ENCODE data around the gene FOXN4. TPM values are rescaled to one million over a fixed set of nuclear protein-coding genes. Genes with fewer than 3 reads are reported as not detected.
"Not testable (repeated sequence)": the region's sequence is repeated elsewhere in the genome, so short reads cannot be mapped to it uniquely, and the experiment has no call there.

The FOXN4 gene
- total RNA-seq: not detected in 2 replicates

GRCh38 chr12:109308534-109309380 is at the start of gene FOXN4:
Gene FOXN4 (minus strand): TSS chr12:109309284. CDS start chr12:109308321, 963 bp downstream.
- DNase-seq: no peak

- DNase-seq: peak; percentile 51
Observed at GRCh38 chr12:109358154-109358869, 49.2 kb upstream of the FOXN4 start.

- no peak for DNase-seq
Observed at GRCh38 chr12:109357032-109357431, 47.9 kb upstream of the FOXN4 start.

- no peak for DNase-seq
Observed at GRCh38 chr12:109356577-109356976, 47.5 kb upstream of the FOXN4 start.

- no peak for DNase-seq
Observed at GRCh38 chr12:109352184-109352583, 43.1 kb upstream of the FOXN4 start.

GRCh38 chr12:109347589-109347988 is 38.5 kb upstream of the FOXN4 start, which contains the start of gene MYO1H:
Gene MYO1H (plus strand): TSS chr12:109347900. CDS start chr12:109347961, 61 bp downstream.
- no peak for DNase-seq

GRCh38 chr12:109346920-109347319 is 37.8 kb upstream of the FOXN4 start:
- DNase-seq: no peak

- DNase-seq: no peak
Observed at GRCh38 chr12:109345428-109345827, 36.3 kb upstream of the FOXN4 start.

- no peak for DNase-seq
Observed at GRCh38 chr12:109343677-109344076, 34.6 kb upstream of the FOXN4 start.

GRCh38 chr12:109336593-109336992 is 27.5 kb upstream of the FOXN4 start:
- DNase-seq: no peak

GRCh38 chr12:109334887-109335286 is 25.8 kb upstream of the FOXN4 start:
- DNase-seq: no peak

- DNase-seq: no peak
Observed at GRCh38 chr12:109331301-109331952, 22.3 kb upstream of the FOXN4 start.

GRCh38 chr12:109330282-109331230 is 21.5 kb upstream of the FOXN4 start:
- no peak for DNase-seq

GRCh38 chr12:109329686-109330085 is 20.6 kb upstream of the FOXN4 start:
- DNase-seq: no peak

GRCh38 chr12:109329003-109329402 is 19.9 kb upstream of the FOXN4 start:
- DNase-seq: no peak

- DNase-seq: not testable (repeated sequence)
Observed at GRCh38 chr12:109321294-109321693, 12.2 kb upstream of the FOXN4 start.

GRCh38 chr12:109310247-109311125 is 1.4 kb upstream of the FOXN4 start:
- DNase-seq: no peak

GRCh38 chr12:109309381-109310246 is 530 bp upstream of the FOXN4 start:
- DNase-seq: no peak

GRCh38 chr12:109307051-109307450 is 2.0 kb downstream of the FOXN4 start:
- no peak for DNase-seq

GRCh38 chr12:109305547-109305946 is 3.5 kb downstream of the FOXN4 start:
- DNase-seq: no peak
